ENCODE measurements around the gene CD81.

CD81 gene

DNA sequence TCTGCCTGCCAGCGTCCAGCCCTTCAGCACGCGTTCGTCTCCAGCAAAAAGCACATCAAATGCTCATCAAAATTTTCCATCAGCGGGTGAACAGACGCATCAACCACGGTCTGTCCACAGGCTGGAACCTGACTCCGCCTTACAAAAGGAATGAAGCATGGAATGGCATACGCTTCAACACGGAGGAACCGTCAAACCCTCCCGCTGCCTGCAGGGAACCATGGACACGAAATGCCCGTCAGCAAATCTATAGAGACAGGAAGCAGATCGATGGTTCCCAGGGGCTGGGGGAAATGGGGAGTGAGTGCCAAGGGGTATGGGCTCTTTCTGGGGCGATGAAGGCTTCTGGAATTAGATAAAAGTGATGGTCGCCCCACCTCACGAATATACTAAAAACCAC, 39.7 kb downstream of the CD81 start:
- Histone ChIP-seq H3K27ac (ENCODE audit: low read depth, low read length) (no peak overlapping the region), H3K36me3 (ENCODE audit: control insufficient read depth, low read length) (no peaks in the 10 kb centered on the region), H3F3A (ENCODE audit: control insufficient read depth, insufficient read depth) (no peaks in the 10 kb centered on the region), H3K27me3 (ENCODE audit: control insufficient read depth, low read length) (no peaks in the 10 kb centered on the region), H4K20me1 (ENCODE audit: control insufficient read depth, insufficient read depth, low read depth, low read length) (no peaks in the 10 kb centered on the region), H3K4me3 (ENCODE audit: low read length) (no peak overlapping the region), H3K79me2 (ENCODE audit: control insufficient read depth, low read length) (no peaks in the 10 kb centered on the region), H3K4me2 (ENCODE audit: low read length) (no peak overlapping the region), H3K9me3 (ENCODE audit: control insufficient read depth, insufficient read depth, low read length) (no peaks in the 10 kb centered on the region), H3K4me1 (ENCODE audit: control insufficient read depth, low read length) (no peaks in the 10 kb centered on the region), H3K9me2 (replicated peaks; ENCODE audit: control insufficient read depth, low read length) (no peaks in the 10 kb centered on the region)
- TF ChIP-seq EZH2phosphoT487 (IDR thresholded peaks at IDR 0.05; ENCODE audit: borderline replicate concordance, low read length) = no peak
- TF ChIP-seq, protein P1, sequence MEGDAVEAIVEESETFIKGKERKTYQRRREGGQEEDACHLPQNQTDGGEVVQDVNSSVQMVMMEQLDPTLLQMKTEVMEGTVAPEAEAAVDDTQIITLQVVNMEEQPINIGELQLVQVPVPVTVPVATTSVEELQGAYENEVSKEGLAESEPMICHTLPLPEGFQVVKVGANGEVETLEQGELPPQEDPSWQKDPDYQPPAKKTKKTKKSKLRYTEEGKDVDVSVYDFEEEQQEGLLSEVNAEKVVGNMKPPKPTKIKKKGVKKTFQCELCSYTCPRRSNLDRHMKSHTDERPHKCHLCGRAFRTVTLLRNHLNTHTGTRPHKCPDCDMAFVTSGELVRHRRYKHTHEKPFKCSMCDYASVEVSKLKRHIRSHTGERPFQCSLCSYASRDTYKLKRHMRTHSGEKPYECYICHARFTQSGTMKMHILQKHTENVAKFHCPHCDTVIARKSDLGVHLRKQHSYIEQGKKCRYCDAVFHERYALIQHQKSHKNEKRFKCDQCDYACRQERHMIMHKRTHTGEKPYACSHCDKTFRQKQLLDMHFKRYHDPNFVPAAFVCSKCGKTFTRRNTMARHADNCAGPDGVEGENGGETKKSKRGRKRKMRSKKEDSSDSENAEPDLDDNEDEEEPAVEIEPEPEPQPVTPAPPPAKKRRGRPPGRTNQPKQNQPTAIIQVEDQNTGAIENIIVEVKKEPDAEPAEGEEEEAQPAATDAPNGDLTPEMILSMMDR (IDR thresholded peaks at IDR 0.05; ENCODE audit: low read depth, low read length, poor library complexity, severe bottlenecking) = no peak

DNA sequence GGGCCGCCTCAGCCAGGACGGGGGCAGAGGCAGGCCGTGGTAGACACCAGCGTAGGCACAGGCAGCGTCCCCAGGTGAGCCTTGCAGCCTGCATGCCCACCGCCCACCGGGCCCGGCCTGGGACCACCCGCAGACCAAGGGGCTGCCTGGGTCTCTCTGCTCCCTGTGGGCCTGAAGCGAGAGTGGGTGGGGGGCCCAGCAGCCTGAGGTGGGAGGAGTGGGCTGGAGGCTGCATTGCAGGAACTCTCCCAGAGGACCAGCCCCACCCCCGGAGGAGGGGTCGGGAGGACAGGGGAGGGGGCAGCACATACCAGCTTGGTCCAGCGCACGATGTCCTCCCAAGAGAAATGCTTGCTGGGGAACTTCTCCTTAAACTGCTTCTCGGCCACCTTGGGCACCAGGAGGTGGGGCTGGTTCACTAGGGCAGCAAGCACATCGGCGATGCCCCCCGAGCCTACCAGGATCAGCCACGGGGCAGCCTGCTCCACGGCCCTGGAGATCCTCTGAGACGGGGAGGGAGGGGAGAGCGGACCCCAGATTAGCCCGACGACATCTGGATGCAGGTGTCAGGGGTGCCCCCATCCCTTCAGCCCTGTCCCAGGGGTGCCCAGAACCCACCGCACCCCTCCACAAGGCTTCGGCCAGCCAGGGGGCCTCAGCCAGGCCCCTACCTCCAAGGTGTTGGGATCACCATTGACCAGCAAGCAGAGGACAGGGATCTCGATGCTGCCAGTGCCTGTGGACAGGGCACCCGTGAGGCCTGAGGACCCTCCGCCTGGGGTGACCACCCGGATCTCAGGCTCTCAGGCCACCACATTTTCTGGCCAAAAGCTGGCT, 41.0 kb downstream of the CD81 start:
- Histone ChIP-seq H3K9me2 (replicated peaks; ENCODE audit: control insufficient read depth, low read length) (no peaks in the 10 kb centered on the region), H3K27ac (ENCODE audit: low read depth, low read length) (no peak overlapping the region), H3K36me3 (ENCODE audit: control insufficient read depth, low read length) (no peaks in the 10 kb centered on the region), H4K20me1 (ENCODE audit: control insufficient read depth, insufficient read depth, low read depth, low read length) (no peaks in the 10 kb centered on the region), H3K4me1 (ENCODE audit: control insufficient read depth, low read length) (no peaks in the 10 kb centered on the region), H3F3A (ENCODE audit: control insufficient read depth, insufficient read depth) (no peaks in the 10 kb centered on the region), H3K4me2 (ENCODE audit: low read length) (no peak overlapping the region), H3K79me2 (ENCODE audit: control insufficient read depth, low read length) (no peaks in the 10 kb centered on the region), H3K9me3 (ENCODE audit: control insufficient read depth, insufficient read depth, low read length) (no peaks in the 10 kb centered on the region), H3K4me3 (ENCODE audit: low read length) (no peak overlapping the region), H3K27me3 (ENCODE audit: control insufficient read depth, low read length) (no peaks in the 10 kb centered on the region)
- TF ChIP-seq, protein P1 (IDR thresholded peaks at IDR 0.05; ENCODE audit: low read depth, low read length, poor library complexity, severe bottlenecking) = no peak
- TF ChIP-seq EZH2phosphoT487 (IDR thresholded peaks at IDR 0.05; ENCODE audit: borderline replicate concordance, low read length) = no peak

DNA sequence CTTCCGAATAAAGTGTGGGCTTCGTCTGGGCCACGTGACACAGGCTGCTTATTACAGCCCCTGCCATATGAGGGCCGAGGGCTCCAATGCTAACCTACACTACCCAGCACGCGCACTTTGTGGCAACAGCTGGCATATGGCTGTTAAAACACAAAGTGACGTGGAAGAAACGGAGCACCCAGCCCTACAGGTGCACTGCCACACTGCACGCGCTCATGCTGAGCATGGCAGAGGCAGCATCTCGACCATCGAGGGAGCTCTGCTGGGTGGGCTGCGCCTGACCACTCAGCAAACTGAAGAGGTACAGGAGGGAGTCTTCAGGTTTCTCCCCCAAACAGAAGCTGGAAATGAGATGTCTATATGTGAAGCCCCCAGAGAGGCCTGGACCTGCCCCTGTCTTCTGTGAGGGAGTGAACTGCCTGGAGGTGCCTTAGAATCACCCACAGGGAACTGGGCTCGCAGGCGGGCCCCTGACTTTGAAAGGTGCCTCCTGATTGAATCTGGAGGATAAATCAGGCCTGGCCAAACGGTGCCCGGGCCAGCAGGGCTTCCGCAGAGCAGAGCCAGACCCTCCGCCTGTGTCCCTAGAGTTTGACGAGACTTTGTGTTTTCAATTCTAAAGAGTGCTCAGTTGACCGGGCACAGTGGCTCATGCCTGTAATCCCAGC, 41.7 kb downstream of the CD81 start:
- Histone ChIP-seq H3K27me3 (ENCODE audit: control insufficient read depth, low read length) (no peaks in the 10 kb centered on the region), H3K4me2 (ENCODE audit: low read length) (no peak overlapping the region), H3K4me3 (ENCODE audit: low read length) (no peak overlapping the region), H3K9me2 (replicated peaks; ENCODE audit: control insufficient read depth, low read length) (no peaks in the 10 kb centered on the region), H3K9me3 (ENCODE audit: control insufficient read depth, insufficient read depth, low read length) (no peaks in the 10 kb centered on the region), H3K79me2 (ENCODE audit: control insufficient read depth, low read length) (no peaks in the 10 kb centered on the region), H3K4me1 (ENCODE audit: control insufficient read depth, low read length) (no peaks in the 10 kb centered on the region), H4K20me1 (ENCODE audit: control insufficient read depth, insufficient read depth, low read depth, low read length) (no peaks in the 10 kb centered on the region), H3K36me3 (ENCODE audit: control insufficient read depth, low read length) (no peaks in the 10 kb centered on the region), H3K27ac (ENCODE audit: low read depth, low read length) (no peak overlapping the region), H3F3A (ENCODE audit: control insufficient read depth, insufficient read depth) (no peaks in the 10 kb centered on the region)
- TF ChIP-seq EZH2phosphoT487 (IDR thresholded peaks at IDR 0.05; ENCODE audit: borderline replicate concordance, low read length) = no peak
- TF ChIP-seq, protein P1 (IDR thresholded peaks at IDR 0.05; ENCODE audit: low read depth, low read length, poor library complexity, severe bottlenecking) = no peak
